HCT116 (cell line): ENCODE results near the gene SLC23A3. TPM values are rescaled to one million over a fixed set of nuclear protein-coding genes. Genes with fewer than 3 reads are reported as not detected.

Source experiments
- ATAC-seq: fragments of 200-7000 bp; cut with Tn5 transposase; 2 replicates; pipeline ENCODE4 v1.9.1; 2020; ENCODE audit warnings: mild to moderate bottlenecking, moderate library complexity
- BruUV-seq: library from RNA; stranded (reverse); fragments of 400-500 nt; replicated peaks from 2 replicates; lab custom pipeline; 2021; lab: Mats Ljungman, UMichigan
- CTCF ChIA-PET: fragments of 300-600 bp; sonication (Branson Sonifier 250); formaldehyde crosslinking; loops from one replicate; lab custom pipeline; 2021; ENCODE audit warnings: antibody characterized with exemption; lab: Charles Lee
- POLR2A ChIA-PET: fragments of 300-600, 350-600 bp; sonication (Branson Sonifier 250); formaldehyde crosslinking; loops from one replicate; lab custom pipeline; 2021; ENCODE audit warnings: antibody characterized with exemption; lab: Charles Lee
- RAD21 ChIA-PET, 2 experiments: fragments of 300-600 bp; sonication (Branson Sonifier 250); formaldehyde crosslinking; loops; one replicate each; lab custom pipeline; 2023; ENCODE audit warnings: low total read pairs in 2 of 2; ENCODE audit not compliant: uncharacterized antibody in 2 of 2, unreplicated experiment in 2 of 2, low non-redundant PET in 1 of 2; lab: Charles Lee
- DNase-seq: peaks from one replicate; pipeline ENCODE4 v3.0.0-alpha.2; 2010; ENCODE audit warnings: low read depth, low spot score
- H2AFZ ChIP-seq: fragments of 200-600 bp; shearing (Covaris generic), sonication (generic); 2 replicates; pipeline ENCODE4 v1.6.1; 2017; ENCODE audit warnings: low read depth, mixed run types, mixed read lengths, antibody characterized with exemption, low read length; ENCODE audit not compliant: poor library complexity, severe bottlenecking
- H3K27ac ChIP-seq: 2 replicates; pipeline ENCODE4 v1.5.1; 2012; ENCODE audit warnings: low read depth, low read length
- H3K27me3 ChIP-seq: fragments of 200-600 bp; sonication (generic); 2 replicates; pipeline ENCODE4 v1.6.1; 2016; ENCODE audit warnings: mixed run types, low read length, mixed read lengths; ENCODE audit not compliant: insufficient read depth
- H3K36me3 ChIP-seq, 2 experiments: fragments of 200-500 bp in 1 of 2; fragments of 200-600 bp in 1 of 2; sonication (Bioruptor generic) in 1 of 2; sonication (generic) in 1 of 2; 2 replicates each; pipeline versions ENCODE4 v1.5.1 to v1.6.1; 2014 to 2016; ENCODE audit warnings: low read length in 2 of 2, inconsistent platforms in 1 of 2, mixed read lengths in 1 of 2, mixed run types in 1 of 2; ENCODE audit not compliant: insufficient read depth in 2 of 2, control insufficient read depth in 1 of 2
- H3K4me1 ChIP-seq, 2 experiments: fragments of 200-600 bp in 1 of 2; sonication (generic) in 1 of 2; 2 replicates each; pipeline versions ENCODE4 v1.5.1 to v1.6.1; 2012 to 2017; ENCODE audit warnings: low read length in 2 of 2, inconsistent platforms in 1 of 2, mild to moderate bottlenecking in 1 of 2, mixed read lengths in 1 of 2, mixed run types in 1 of 2, moderate library complexity in 1 of 2; ENCODE audit not compliant: insufficient read depth in 2 of 2, control insufficient read depth in 1 of 2
- H3K4me2 ChIP-seq: fragments of 200-600 bp; sonication (generic); 2 replicates; pipeline ENCODE4 v1.6.1; 2017; ENCODE audit warnings: mixed run types, low read length, mixed read lengths
- H3K4me3 ChIP-seq, 2 experiments: fragments of 200-600 bp in 1 of 2; sonication (generic) in 1 of 2; replicated peaks in 1 of 2; 2 replicates each; pipeline ENCODE4 v1.5.1; 2011 to 2016; ENCODE audit warnings: low read length in 2 of 2, control low read depth in 1 of 2, low read depth in 1 of 2, mild to moderate bottlenecking in 1 of 2, mixed read lengths in 1 of 2, mixed run types in 1 of 2
- H3K79me2 ChIP-seq: fragments of 200-600 bp; sonication (generic); 2 replicates; pipeline ENCODE4 v1.6.1; 2017; ENCODE audit warnings: mild to moderate bottlenecking, mixed run types, low read length, moderate library complexity, mixed read lengths; ENCODE audit not compliant: insufficient read depth
- H3K9ac ChIP-seq: fragments of 200-600 bp; sonication (generic); 2 replicates; pipeline ENCODE4 v1.6.1; 2016; ENCODE audit warnings: low read length, mixed read lengths
- H3K9me2 ChIP-seq: fragments of 200-600 bp; sonication (generic), shearing (Covaris generic); 2 replicates; pipeline ENCODE4 v1.6.1; 2017; ENCODE audit warnings: mixed run types, mild to moderate bottlenecking, moderate library complexity; ENCODE audit not compliant: insufficient read depth
- H3K9me3 ChIP-seq, 2 experiments: fragments of 200-500 bp in 1 of 2; fragments of 200-600 bp in 1 of 2; sonication (Bioruptor generic) in 1 of 2; sonication (generic) in 1 of 2; 2 replicates each; pipeline ENCODE4 v1.6.1; 2014 to 2017; ENCODE audit warnings: low read length in 2 of 2, mixed read lengths in 2 of 2, inconsistent platforms in 1 of 2, low read depth in 1 of 2, mild to moderate bottlenecking in 1 of 2, mixed run types in 1 of 2, moderate library complexity in 1 of 2; ENCODE audit not compliant: control insufficient read depth in 1 of 2, insufficient read depth in 1 of 2
- H4K20me1 ChIP-seq: fragments of 200-600 bp; sonication (generic), shearing (Covaris generic); 2 replicates; pipeline ENCODE4 v1.6.1; 2017; ENCODE audit warnings: mixed run types, mild to moderate bottlenecking, moderate library complexity; ENCODE audit not compliant: insufficient read depth
- ATF3 ChIP-seq: IDR thresholded peaks from 2 replicates; pipeline ENCODE4 v1.6.1; 2012
- EGR1 ChIP-seq: IDR thresholded peaks from 2 replicates; pipeline ENCODE4 v1.6.1; 2012; ENCODE audit warnings: low read depth
- EZH2 ChIP-seq: fragments of 200-600 bp; sonication (generic); IDR thresholded peaks from 2 replicates; pipeline ENCODE4 v1.6.1; 2017; ENCODE audit warnings: antibody characterized with exemption, mixed run types
- FOSL1 ChIP-seq: IDR thresholded peaks from 2 replicates; pipeline ENCODE4 v1.6.1; 2012; ENCODE audit warnings: low read depth
- MAX ChIP-seq: IDR thresholded peaks from 2 replicates; pipeline ENCODE4 v1.6.1; 2012
- POLR2AphosphoS5 ChIP-seq: IDR thresholded peaks from 2 replicates; pipeline ENCODE4 v1.6.1; 2011; ENCODE audit warnings: mild to moderate bottlenecking, low read depth, low read length, moderate library complexity
- RAD21 ChIP-seq: IDR thresholded peaks from 2 replicates; pipeline ENCODE4 v1.6.1; 2012; ENCODE audit warnings: low read depth, mild to moderate bottlenecking
- REST ChIP-seq: IDR thresholded peaks from 2 replicates; pipeline ENCODE4 v1.6.1; 2012; ENCODE audit warnings: low read depth
- SIN3A ChIP-seq: IDR thresholded peaks from 2 replicates; pipeline ENCODE4 v1.6.1; 2012; ENCODE audit warnings: low read depth
- SP1 ChIP-seq: IDR thresholded peaks from 2 replicates; pipeline ENCODE4 v1.6.1; 2012; ENCODE audit warnings: low read depth
- SRF ChIP-seq: IDR thresholded peaks from 2 replicates; pipeline ENCODE4 v1.6.1; 2012; ENCODE audit warnings: low read depth
- YY1 ChIP-seq: IDR thresholded peaks from 2 replicates; pipeline ENCODE4 v1.6.1; 2011; ENCODE audit warnings: low read length, low read depth, moderate library complexity, mild to moderate bottlenecking; ENCODE audit not compliant: insufficient replicate concordance; ENCODE audit errors: extremely low read depth
- ZBTB33 ChIP-seq: IDR thresholded peaks from 2 replicates; pipeline ENCODE4 v1.6.1; 2011; ENCODE audit warnings: mild to moderate bottlenecking, low read length, moderate library complexity; ENCODE audit not compliant: insufficient replicate concordance; ENCODE audit errors: extremely low read depth
- ZFX ChIP-seq: fragments of 450-650 bp; IDR thresholded peaks from 2 replicates; pipeline ENCODE4 v1.6.1; 2017
- ZNF274 ChIP-seq: fragments of 200-500 bp; sonication (Bioruptor generic); IDR thresholded peaks from 2 replicates; pipeline ENCODE4 v1.6.1; 2014; ENCODE audit warnings: mild to moderate bottlenecking, low read depth, low read length, inconsistent platforms
- intact Hi-C: fragments of 100-400 bp; cut with micrococcal nuclease; formaldehyde crosslinking; loops from 2 replicates; pipeline ENCODE4 v1.10.0; 2022
- total RNA-seq: library from RNA; stranded (reverse); gene quantifications from one replicate; pipeline ENCODE4 v1.2.1, GENCODE V29; 2021; ENCODE audit not compliant: unreplicated experiment

Gene SLC23A3
- total RNA-seq, 1 experiment from 2014 or later, result 4.8 TPM

- TF ChIP-seq REST (no peak), SRF (no peak), POLR2AphosphoS5 (no peak), ZFX (no peak), FOSL1 (no peak)
These were observed 46.3 kb downstream of the SLC23A3 start (continued) for GRCh38 chr2:219123356-219124135.

- Histone ChIP-seq H3K36me3 (no peaks in the 10 kb centered on the region), H3K9me2 (no peaks in the 10 kb centered on the region), H3K4me1 (peaks cover 22 to 27% of the 10 kb centered on the region in 2 experiments), H3K4me2 (no peak overlapping the region), H3K79me2 (no peaks in the 10 kb centered on the region), H3K27me3 (no peaks in the 10 kb centered on the region; the same call in 1 of the 2 replicates), H2AFZ (no peak overlapping the region), H3K27ac (no peak overlapping the region), H3K9ac (no peak overlapping the region), H3K9me3 (no peaks in the 10 kb centered on the region), H3K4me3 (no peak overlapping the region), H4K20me1 (no peaks in the 10 kb centered on the region)
- ATAC-seq (no peak), DNase-seq (no peak)
- RAD21 ChIA-PET, result interaction anchor here in 1 of 2 experiments (1.5 kb wide), 1 partner anchor 93 kb away, joined by 4 read pairs; no protein-coding TSS in a partner anchor
- CTCF ChIA-PET, result interaction anchor here (0.8 to 5.6 kb wide), 9 partner anchors 19 to 93 kb away, joined by 3 to 42 read pairs (median 7); no protein-coding TSS in a partner anchor
- POLR2A ChIA-PET, result no interaction called here
- intact Hi-C loops, result no loop called here
- no TSS peak for BruUV-seq
- no peak for TF ChIP-seq SRF
- no peak for TF ChIP-seq YY1
- no peak for TF ChIP-seq SP1
- TF ChIP-seq RAD21, result no peak
- no peak for TF ChIP-seq EZH2
- no peak for TF ChIP-seq SIN3A
- TF ChIP-seq EGR1, result no peak
- no peak for TF ChIP-seq ZNF274
- TF ChIP-seq ATF3, result no peak
- TF ChIP-seq MAX, result no peak
- TF ChIP-seq ZBTB33, result no peak
These were observed 47.4 kb downstream of the SLC23A3 start for GRCh38 chr2:219122202-219122980.
